ENCODE data around the gene TRAF5. TPM values are rescaled to one million over a fixed set of nuclear protein-coding genes. Genes with fewer than 3 reads are reported as not detected.
A peak's percentile ranks its signal among the peaks of the same experiment; 100 is the strongest.
"Not testable (repeated sequence)": the region's sequence is repeated elsewhere in the genome, so short reads cannot be mapped to it uniquely, and the experiment has no call there.

Gene TRAF5, protein sequence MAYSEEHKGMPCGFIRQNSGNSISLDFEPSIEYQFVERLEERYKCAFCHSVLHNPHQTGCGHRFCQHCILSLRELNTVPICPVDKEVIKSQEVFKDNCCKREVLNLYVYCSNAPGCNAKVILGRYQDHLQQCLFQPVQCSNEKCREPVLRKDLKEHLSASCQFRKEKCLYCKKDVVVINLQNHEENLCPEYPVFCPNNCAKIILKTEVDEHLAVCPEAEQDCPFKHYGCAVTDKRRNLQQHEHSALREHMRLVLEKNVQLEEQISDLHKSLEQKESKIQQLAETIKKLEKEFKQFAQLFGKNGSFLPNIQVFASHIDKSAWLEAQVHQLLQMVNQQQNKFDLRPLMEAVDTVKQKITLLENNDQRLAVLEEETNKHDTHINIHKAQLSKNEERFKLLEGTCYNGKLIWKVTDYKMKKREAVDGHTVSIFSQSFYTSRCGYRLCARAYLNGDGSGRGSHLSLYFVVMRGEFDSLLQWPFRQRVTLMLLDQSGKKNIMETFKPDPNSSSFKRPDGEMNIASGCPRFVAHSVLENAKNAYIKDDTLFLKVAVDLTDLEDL
- 16.3 TPM for total RNA-seq

DNA sequence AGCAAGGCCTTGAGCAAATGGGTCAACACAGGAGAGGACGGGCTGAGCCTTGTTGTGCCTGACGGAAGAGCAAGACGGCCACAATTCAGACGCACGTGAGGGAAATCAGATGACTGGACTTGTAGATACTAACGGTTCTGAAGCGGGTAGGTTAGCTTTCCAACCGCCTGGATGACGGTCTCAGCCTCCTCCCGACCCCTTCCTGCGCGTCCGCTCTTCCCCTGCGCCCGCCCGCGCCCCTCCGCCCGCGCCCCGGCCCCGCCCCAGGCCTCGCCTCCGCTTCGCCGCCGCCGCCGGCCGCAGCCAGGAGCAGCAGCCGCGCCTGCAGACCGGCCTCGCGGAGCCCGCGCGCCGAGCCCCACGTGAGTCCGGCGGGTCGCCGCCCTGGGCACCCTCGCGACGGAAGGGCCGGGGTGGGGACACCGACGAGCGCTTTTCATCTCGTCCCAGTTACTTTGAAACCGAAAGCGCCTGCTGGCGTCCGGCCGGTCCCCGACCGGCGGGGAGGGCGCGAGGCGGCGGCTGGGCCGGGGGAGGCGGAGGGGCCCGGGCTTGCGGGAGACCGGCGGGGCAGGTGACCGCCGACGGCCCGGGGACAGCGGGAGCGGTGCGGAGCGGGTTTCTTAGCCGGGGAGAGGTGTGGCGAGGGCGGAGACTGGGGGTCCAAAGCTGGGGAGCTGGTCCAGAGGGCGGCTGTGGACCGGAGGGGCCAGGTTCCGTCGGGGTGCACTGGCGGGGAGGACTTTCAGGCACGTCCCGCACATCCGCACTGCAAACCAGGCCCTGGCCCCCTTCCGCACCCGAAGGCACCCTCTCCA lies at the start of gene TRAF5:
TSS of gene TRAF5 (plus strand) at position 306 of the 818 bp plus-strand sequence. CDS start 26,407 bp downstream, outside the sequence.
- DNase-seq (ENCODE audit: low spot score in 2 of 2) (peak; percentile 51 to 56), FAIRE-seq (no peak)

DNA sequence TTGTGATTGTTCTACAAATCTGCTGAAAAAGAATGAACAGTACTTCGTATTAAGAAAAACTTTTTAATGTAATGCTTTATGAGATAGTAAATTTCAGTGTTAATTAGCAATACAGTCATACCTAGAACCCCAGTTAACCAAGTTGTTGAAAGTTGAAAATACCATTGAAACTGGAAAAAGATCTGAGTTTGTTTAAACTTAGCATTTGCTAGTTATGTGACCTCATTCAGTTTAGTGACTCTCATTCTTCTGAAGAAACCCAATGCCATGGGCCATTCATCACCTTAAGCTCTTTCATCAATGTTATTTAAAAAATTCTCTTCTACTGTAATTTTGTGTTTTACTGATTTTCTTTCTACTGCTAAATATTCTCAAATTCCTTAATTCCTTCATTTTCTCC lies 47.3 kb upstream of the TRAF5 start:
- FAIRE-seq (no peak), DNase-seq (ENCODE audit: low spot score in 2 of 2) (no peak)

DNA sequence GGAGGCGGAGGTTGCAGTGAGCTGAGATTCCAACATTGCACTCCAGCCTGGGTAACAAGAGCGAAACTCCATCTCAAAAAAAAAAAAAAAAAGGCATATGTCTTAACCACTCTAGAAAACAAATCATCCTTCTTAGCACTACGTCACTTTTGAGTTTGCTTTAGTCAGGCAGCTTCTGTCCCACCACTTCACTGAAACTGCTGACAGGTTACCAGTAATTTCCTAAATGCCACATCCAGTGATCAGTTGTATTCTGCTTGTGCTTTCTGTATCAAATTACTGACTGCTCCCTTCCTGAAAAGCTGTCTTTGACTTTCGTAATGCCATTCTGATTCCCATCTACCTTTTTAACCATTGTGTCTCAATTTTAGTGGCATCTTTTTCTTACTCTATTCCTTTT lies 45.7 kb upstream of the TRAF5 start:
- FAIRE-seq: no peak

DNA sequence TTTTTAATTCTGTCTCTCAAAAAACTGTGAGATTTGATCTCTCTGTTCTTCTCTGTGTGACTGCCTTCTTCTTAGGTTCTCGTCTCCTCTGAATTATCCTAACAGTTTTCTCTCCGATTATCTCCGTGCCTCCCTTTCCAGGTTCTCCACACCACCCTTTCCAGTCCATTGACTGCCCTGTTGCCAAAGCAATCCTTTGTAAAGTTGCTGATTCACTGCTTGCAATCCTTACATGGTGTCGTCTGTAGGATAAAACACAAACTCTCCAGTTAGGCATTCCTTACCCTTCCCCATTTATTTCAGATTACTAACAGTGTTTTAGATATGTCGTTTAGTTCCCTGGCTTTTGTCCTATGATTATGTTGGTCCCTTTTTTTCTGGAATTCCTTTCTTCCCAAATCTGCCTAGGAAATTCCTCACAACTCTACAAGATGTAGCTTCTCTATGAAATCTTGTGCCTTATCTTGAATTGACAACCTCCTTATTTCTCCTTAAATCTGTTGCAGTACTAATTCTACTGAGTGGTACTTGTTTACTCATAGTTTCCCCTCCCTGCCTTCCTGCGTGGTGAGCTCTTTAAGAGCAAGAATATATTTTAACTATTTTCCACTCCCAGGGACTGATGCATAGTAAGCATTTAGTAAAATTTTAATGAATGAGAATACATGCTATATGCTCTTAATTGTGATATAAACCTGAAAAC lies 45.2 kb upstream of the TRAF5 start:
- no peak for FAIRE-seq
- no peak for DNase-seq (ENCODE audit: low spot score in 2 of 2)

More for the DNA sequence above, 45.7 kb upstream of the TRAF5 start:
- DNase-seq (ENCODE audit: low spot score in 2 of 2): no peak

DNA sequence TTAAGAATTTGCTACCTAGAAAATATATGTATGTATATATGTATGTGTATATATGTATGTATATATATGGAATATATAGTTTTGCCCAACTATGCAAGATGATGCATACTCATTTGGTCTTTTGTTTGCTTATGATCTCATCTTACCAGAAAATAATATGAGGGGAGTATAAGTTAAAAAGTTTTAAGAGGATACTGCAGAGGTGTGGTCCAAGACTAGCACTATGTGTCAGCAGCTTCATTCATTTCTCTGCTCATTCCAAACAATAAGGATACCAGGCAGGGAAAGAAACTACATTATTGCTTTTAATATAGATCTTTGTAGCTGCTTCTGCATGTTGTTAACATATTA lies 44.6 kb upstream of the TRAF5 start:
- FAIRE-seq (no peak), DNase-seq (ENCODE audit: low spot score in 2 of 2) (no peak)

DNA sequence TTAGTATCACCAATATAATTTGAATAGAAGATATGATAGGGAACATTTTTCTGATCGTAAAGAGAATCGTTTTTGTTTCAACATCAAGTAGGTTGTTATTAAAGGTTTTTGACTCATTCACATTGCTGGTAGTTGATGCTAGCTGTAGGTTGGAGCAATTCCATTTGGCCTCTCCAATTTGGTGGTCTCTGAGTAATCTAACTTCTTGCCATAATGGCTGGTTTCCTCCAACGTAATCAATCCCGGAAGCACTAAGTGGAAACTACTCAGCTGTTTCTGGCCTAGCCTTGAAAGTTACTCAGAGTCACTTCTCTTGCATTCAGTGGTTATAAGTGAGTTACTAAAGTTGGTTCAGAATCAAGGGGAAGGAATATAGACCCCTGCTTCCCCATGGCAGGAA lies 41.4 kb upstream of the TRAF5 start:
- no peak for FAIRE-seq
- no peak for DNase-seq (ENCODE audit: low spot score in 2 of 2)

DNA sequence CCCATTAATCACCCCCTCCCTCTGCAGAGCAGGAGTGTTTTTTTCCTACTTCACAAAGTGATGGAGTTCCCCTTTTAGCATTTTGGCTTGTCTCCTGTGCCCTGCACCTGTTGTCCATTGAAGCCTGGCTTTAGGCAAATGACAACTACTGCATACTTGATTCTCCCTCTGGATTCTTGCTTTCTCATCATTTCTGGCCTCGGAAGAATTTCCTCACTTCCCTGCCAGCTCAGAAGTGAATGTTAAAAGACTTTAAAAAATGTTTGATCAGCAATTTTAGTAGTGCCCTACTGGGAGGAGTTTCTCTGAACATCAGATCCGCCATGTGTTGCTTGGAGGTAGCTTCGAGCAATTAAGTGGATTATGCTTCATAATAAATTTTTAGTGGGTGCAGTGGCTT lies 39.4 kb upstream of the TRAF5 start:
- FAIRE-seq (no peak), DNase-seq (ENCODE audit: low spot score in 2 of 2) (no peak)

DNA sequence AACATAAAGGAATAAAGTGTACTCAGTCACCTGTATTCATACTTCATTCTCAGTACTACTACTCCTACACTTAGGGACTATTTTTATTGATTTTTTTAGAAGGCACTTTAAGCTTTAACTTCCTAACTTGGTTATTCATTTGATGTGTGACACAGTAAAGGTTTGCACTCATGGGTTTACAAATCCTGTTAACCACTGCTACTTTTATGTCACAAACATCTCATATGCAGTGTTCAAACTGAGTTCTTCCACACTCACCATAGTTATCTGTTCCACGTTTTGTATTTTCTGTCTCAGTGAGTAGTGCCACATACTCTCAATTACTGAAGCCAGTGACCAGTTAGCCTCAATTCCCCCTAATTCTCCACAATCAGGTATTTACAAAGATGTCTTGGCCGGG lies 34.2 kb upstream of the TRAF5 start:
- no peak for DNase-seq (ENCODE audit: low spot score in 2 of 2)
- FAIRE-seq: no peak

DNA sequence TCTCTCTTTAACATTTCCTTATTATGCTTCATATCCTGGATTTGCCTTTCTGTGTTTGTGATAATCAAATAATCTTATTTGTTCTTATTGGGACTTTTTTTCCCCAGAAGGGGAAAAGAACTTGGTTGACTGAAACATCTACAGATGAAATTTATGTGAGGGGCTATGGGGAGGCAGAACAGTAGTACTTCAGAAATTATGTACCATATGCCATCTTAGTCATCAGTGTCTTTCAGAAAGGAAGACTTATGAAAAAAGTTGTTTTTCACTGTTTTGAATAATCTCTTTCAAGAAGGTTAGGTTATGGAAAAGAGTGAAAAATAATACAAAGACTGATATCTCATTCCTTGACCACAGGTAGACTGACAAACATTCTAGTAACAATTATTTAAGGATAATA lies 30.2 kb upstream of the TRAF5 start:
- FAIRE-seq (no peak), DNase-seq (ENCODE audit: low spot score in 2 of 2) (no peak)

DNA sequence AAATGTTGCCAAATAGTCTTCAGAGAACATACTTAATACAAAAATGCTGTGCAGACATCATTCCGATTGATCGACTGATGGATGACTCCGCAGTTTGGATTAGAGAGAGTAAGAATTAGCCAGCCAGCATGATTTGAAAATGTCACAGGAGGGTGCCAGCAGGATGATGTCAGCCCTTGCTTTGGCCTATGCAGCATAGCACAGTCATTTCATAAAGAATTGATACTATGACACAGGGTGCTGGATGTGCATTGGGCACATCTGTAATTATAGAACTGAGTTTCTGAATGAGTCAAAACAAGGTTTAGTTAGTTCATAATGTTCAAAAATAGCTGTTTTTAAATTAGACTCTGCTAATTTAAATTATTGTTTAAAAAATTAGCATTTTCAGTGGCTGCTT lies 21.6 kb upstream of the TRAF5 start:
- DNase-seq (ENCODE audit: low spot score in 2 of 2) (no peak), FAIRE-seq (peak; percentile 17)

DNA sequence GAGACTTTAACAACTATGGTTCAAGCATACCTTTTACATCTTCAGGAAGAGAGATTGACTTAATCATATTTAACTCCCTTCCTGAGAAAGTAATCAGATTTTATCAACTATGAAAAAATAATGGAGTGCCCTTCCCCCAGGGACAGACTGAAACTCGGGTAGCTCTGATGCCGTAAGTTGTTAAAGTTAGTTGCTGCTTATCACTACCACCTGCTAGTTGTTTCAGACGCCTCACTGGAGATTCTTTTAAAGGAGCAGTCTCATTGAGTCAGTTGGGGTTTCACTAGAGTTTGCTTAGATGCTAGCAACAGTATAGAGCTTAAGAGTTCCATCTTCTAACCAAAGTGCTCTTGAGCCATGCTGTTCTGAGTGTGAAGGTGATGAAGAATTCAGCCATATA lies 17.0 kb upstream of the TRAF5 start:
- FAIRE-seq (no peak), DNase-seq (ENCODE audit: low spot score in 2 of 2) (no peak)

DNA sequence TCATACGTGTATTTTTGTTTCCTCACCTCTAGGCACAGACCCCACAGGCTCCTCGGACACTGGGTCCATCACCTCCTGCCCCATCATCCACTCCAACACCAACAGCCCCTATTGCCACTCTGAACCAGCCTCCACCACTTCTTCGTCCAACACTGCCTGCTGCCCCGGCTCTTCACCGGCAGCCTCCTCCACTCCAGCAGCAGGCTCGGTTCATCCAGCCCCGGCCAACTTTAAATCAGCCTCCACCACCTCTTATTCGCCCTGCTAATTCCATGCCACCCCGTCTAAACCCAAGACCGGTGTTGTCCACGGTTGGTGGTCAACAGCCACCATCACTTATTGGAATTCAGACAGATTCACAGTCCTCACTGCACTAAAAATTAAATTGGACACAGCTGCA lies 13.2 kb upstream of the TRAF5 start:
- no peak for FAIRE-seq
- DNase-seq (ENCODE audit: low spot score in 2 of 2): no peak

DNA sequence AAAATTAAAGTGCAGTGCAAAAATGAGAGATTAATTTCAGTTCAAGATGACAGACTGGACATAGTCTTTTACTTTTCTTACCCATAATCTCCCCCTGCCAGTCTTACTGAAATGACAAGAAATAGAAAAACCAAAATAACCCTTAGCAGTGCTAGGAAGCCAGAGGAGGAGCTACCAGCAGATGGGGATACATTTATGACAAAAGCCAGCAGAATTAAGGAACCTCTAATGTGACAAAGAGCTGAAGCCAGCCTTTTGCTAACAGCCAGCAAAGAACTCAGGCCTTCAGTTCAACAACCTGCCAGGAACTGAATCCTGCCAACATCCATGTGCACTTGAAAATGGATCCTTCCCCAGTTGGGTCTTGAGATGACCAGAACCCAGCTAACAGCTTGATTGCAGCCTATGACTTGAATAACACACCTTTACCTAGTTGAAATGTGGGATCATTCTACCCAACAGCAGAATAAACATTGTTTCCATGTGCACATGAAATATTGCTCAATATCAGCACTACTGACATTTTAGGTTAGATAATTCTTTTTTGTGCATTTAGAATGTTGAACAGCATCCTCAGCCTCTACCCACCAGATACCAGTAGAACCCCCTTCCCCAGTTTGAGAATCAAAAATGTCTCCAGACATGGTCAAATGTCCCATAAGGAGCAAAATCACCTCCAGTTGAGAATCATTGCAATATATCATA lies 7.9 kb upstream of the TRAF5 start:
- DNase-seq (ENCODE audit: low spot score in 2 of 2): no peak
- FAIRE-seq: no peak

DNA sequence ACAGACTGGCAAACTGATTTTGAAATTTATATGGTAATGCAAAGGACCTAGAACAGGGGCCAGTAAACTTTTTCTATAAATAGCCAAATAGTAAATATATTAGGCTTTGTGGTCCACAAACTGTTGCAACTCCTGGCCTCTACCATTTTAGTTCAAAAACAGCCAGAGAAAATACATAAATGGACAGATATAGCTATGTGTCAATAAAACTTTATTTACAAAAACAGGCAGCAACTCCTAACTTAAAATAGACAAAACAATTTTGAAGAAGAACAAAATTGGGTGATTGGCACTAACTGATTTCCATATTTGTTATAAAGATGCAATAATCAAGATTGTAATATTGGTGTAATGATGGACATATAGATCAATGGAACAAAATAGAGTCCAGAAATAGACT lies 6.7 kb upstream of the TRAF5 start:
- no peak for DNase-seq (ENCODE audit: low spot score in 2 of 2)
- FAIRE-seq: no peak

DNA sequence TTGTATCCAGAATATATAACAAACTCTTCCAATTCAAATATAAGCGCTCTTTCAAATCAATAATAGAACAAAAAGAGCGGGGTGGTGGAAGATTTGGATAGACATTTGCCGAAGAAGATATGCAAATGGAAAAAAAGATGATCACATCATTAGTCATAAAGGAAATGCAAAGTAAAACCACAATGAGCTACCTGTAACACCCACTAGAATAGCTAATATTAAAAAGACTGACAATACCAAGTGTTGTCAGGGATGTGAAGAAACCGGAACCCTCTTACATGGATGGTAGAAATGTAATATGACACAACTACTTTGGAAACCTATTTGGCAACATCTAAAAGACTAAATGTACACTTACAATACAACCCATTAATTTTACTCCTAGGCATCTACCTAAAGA lies 5.7 kb upstream of the TRAF5 start:
- DNase-seq (ENCODE audit: low spot score in 2 of 2) (no peak), FAIRE-seq (no peak)

DNA sequence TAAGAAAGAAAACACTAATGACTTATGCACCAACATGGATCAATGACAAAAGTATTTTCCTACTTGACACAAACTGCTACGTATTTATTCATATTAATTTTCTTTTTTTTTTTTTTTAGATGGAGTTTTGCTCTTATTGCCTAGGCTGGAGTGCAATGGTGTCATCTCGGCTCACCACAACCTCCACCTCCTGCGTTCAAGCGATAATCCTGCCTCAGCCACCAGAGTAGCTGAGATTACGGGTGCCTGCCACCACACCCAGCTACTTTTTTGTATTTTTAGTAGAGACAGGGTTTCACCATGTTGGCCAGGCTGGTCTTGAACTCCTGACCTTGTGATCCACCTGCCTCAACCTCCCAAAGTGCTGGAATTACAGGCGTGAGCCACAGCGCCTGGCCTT lies 5.0 kb upstream of the TRAF5 start:
- FAIRE-seq: not testable (repeated sequence)

DNA sequence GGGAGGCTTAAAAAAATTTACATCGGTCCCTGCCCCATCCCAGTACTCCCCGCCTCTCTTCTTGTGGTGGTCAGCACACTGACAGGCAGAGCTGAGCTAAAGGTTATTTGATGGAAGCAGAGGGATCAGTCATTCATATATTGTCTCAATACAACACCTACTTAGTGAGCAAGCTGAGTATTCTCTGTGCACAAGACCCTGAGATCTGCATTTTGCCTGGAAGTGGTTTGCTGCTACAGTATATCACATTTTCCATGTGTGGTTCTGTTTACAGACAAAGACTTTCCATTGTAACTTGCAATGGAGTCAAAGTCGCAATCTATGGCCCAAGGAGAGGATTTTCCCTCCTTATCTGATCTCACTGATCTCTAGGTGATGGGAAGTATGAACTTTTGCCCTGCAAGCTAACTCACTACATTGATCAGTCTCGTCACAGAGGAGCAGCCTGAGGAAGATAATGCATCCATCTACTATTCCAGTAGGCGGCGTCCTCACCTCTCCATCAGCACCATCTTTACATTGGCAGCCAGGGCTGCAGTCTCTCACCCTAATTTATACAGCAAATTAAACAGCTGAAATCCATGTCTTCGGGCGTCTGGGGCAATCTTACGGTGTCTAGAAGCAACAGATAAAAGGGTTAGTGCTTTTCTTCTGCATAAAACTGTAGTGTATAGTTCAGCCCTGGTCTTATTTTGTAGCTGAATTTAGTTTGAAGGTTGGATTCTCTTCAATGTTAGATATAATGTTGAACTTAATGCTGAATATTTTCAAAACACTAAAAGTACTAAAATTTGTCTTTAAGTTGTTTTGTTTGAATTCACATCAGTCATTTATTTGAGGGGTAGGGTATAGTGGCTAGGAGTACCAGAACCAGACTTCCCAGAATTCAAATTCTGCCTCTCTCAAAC lies 3.2 kb upstream of the TRAF5 start:
- peak; percentile 36 to 48 for DNase-seq (ENCODE audit: low spot score in 2 of 2)
- FAIRE-seq: no peak

More for the DNA sequence above, 5.0 kb upstream of the TRAF5 start:
- DNase-seq (ENCODE audit: low spot score in 2 of 2): not testable (repeated sequence)

DNA sequence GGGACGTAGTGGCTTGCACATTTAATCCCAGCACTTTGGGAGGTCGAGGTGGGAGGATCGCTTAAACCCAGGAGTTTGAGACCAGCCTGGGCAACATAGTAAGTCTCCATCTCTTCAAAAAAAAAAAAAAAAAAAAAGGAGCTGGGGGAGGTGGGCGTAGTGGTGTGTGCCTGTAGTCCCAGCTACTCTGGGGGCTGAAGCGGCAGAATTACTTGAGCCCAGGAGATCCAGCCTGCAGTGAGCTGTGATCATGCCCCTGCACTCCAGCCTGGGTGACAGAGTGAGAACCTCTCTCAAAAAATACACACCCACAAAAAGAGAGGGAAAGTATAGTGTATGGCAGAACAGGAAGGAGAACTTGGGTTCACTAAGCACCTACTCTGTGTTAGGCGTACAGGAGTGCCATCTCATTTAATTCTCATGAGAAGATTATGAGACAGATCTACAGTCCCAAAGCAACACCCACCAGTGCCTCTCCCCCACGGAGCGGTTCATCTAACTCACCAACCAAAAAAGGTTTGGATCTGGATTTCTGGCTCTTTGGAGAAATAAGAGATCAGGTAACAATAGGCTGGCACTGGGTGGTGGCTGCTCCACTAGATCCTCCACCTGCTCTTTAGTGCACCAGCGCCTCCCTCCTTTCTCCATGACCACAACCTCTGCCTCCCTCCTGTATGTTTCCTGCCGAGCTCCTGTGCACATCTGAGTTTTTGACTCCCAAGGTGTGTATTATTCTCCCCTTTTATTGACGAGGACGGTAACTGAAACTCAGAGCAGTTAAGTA lies 1.4 kb upstream of the TRAF5 start:
- FAIRE-seq (no peak), DNase-seq (ENCODE audit: low spot score in 2 of 2) (no peak)

Measured in frontal cortex (tissue), 4 donors.